Hematopoietic multipotent progenitor cell treated with erythropoietin and hydrocortisone succinate and interleukin-3 and kit ligand, for 6 days (in vitro differentiated cells): Measurements from ENCODE around the gene ALDH7A1.
"Not testable (repeated sequence)": the region's sequence is repeated elsewhere in the genome, so short reads cannot be mapped to it uniquely, and the experiment has no call there.

Experiments
- DNase-seq: peaks from one replicate; pipeline ENCODE4 v3.0.0-alpha.2; 2015

The ALDH7A1 gene

GRCh38 chr5:126531543-126532120, 63.4 kb downstream of the ALDH7A1 start:
- peak; percentile 49 for DNase-seq

- DNase-seq, result no peak
Measured at GRCh38 chr5:126527892-126528291, 67.1 kb downstream of the ALDH7A1 start.

- DNase-seq, result no peak
Measured at GRCh38 chr5:126527158-126527557, 67.9 kb downstream of the ALDH7A1 start.

GRCh38 chr5:126526493-126526892, 68.5 kb downstream of the ALDH7A1 start:
- no peak for DNase-seq

- DNase-seq, result no peak
Measured at GRCh38 chr5:126525630-126526245, 69.3 kb downstream of the ALDH7A1 start.

GRCh38 chr5:126523818-126524510, 71.1 kb downstream of the ALDH7A1 start:
- DNase-seq, result no peak

- no peak for DNase-seq
Measured at GRCh38 chr5:126521130-126521529, 73.9 kb downstream of the ALDH7A1 start.

- no peak for DNase-seq
Measured at GRCh38 chr5:126520593-126520953, 74.4 kb downstream of the ALDH7A1 start.

GRCh38 chr5:126519637-126520592, 75.1 kb downstream of the ALDH7A1 start:
- peak; percentile 30 for DNase-seq

- DNase-seq, result not testable (repeated sequence)
Measured at GRCh38 chr5:126519223-126519622, 75.8 kb downstream of the ALDH7A1 start.

GRCh38 chr5:126516852-126517251, 78.2 kb downstream of the ALDH7A1 start:
- DNase-seq, result no peak

GRCh38 chr5:126516133-126516532, 78.9 kb downstream of the ALDH7A1 start:
- DNase-seq, result peak; percentile 50

- no peak for DNase-seq
Measured at GRCh38 chr5:126515337-126515736, 79.7 kb downstream of the ALDH7A1 start.

- DNase-seq, result peak; percentile 93
Measured at GRCh38 chr5:126514558-126515141, 80.4 kb downstream of the ALDH7A1 start.

GRCh38 chr5:126514131-126514557, 80.9 kb downstream of the ALDH7A1 start:
- peak; percentile 36 for DNase-seq

- no peak for DNase-seq
Measured at GRCh38 chr5:126513703-126514102, 81.3 kb downstream of the ALDH7A1 start.

GRCh38 chr5:126513302-126513701, 81.7 kb downstream of the ALDH7A1 start:
- no peak for DNase-seq

- DNase-seq, result no peak
Measured at GRCh38 chr5:126512451-126512850, 82.6 kb downstream of the ALDH7A1 start.

GRCh38 chr5:126511961-126512360, 83.1 kb downstream of the ALDH7A1 start:
- DNase-seq, result no peak

- DNase-seq, result no peak
Measured at GRCh38 chr5:126509339-126509738, 85.7 kb downstream of the ALDH7A1 start.

- no peak for DNase-seq
Measured at GRCh38 chr5:126508962-126509279, 86.1 kb downstream of the ALDH7A1 start.

- DNase-seq, result no peak
Measured at GRCh38 chr5:126508251-126508961, 86.6 kb downstream of the ALDH7A1 start.
